Measurements from ENCODE around the gene TARP.

Gene TARP

DNA sequence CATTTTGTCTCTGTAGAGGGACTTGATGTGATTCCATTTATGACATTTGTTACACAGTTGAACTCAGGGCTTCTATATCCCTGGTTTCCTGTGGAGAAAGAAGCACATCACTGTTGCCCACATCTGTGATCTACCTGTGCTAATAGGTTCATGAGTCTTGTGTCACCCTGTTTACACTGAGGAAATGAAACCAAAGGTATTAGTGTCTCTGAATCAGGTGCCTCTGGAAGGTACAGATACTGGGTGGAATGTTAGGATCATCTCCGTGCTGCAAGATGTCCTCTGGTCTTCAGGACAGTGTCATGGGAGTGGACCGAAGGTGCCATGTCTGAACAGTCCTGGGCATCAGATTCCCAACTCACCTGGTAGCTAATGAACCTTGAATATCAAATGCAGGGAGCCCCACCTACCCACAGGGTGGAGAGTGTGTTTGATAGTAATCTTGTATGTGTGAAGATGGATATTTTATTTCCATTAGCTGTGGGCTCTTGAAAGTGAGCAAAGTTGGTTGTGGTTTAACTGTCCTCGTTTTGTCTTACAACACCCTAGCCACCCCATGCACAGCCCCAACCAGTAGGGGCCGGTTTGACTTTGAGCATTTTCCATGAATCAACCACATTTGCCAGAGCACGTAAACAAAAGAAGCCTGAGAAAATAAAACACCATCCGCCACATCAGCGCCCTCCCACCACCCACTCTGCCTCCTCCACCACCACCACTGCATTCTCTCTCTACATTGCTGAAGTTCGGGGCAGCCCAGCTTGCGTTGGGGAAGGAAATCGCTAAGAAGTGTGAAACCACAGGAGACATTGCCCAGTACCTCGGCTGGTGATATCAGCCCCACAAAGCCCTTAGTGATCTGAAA, 40.7 kb downstream of the TARP start:
- Histone ChIP-seq H3K4me3 (ENCODE audit: low read depth in 2 of 2, low read length in 1 of 2) (no peak overlapping the region), H2AFZ (ENCODE audit: low read depth) (no peak overlapping the region), H3K4me1 (ENCODE audit: control insufficient read depth in 1 of 2, insufficient read depth in 2 of 2, low read depth in 1 of 2, low read length in 1 of 2) (peaks cover 0 to 4% of the 10 kb centered on the region in 2 experiments; a peak in 1 of 4 replicates), H3K27ac (ENCODE audit: low read depth in 2 of 2, low read length in 1 of 2) (no peak overlapping the region), H3K27me3 (ENCODE audit: insufficient read depth) (no peaks in the 10 kb centered on the region), H3K9me2 (no peaks in the 10 kb centered on the region), H3K79me2 (ENCODE audit: insufficient read depth) (no peaks in the 10 kb centered on the region), H3K9ac (no peak overlapping the region), H3K9me3 (no peaks in the 10 kb centered on the region), H4K20me1 (ENCODE audit: insufficient read depth) (no peaks in the 10 kb centered on the region), H3K4me2 (no peak overlapping the region), H3K36me3 (replicated peaks in 1 of 2; ENCODE audit: control insufficient read depth in 1 of 2, insufficient read depth in 2 of 2, low read length in 1 of 2) (peaks cover 12 to 32% of the 10 kb centered on the region in 2 experiments), H3F3A (replicated peaks; ENCODE audit: insufficient read depth) (no peaks in the 10 kb centered on the region)
- ChIA-PET POLR2A (no interaction called here), CTCF (interaction anchor here (1.1 to 7.5 kb wide), 5 partner anchors 11 to 86 kb away, joined by 3 to 53 read pairs (median 5); no protein-coding TSS in a partner anchor)
- no peak for DNase-seq
- WGBS (ENCODE audit: low lambda C conversion rate) = 92% methylated on average over 11 of the region's 11 CpGs
- TF ChIP-seq POLR2AphosphoS5 (IDR thresholded peaks at IDR 0.05; ENCODE audit: low read depth, low read length) = no peak
- TF ChIP-seq RAD21 (IDR thresholded peaks at IDR 0.05; ENCODE audit: low read length) = no peak
- TF ChIP-seq, protein P1, sequence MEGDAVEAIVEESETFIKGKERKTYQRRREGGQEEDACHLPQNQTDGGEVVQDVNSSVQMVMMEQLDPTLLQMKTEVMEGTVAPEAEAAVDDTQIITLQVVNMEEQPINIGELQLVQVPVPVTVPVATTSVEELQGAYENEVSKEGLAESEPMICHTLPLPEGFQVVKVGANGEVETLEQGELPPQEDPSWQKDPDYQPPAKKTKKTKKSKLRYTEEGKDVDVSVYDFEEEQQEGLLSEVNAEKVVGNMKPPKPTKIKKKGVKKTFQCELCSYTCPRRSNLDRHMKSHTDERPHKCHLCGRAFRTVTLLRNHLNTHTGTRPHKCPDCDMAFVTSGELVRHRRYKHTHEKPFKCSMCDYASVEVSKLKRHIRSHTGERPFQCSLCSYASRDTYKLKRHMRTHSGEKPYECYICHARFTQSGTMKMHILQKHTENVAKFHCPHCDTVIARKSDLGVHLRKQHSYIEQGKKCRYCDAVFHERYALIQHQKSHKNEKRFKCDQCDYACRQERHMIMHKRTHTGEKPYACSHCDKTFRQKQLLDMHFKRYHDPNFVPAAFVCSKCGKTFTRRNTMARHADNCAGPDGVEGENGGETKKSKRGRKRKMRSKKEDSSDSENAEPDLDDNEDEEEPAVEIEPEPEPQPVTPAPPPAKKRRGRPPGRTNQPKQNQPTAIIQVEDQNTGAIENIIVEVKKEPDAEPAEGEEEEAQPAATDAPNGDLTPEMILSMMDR (IDR thresholded peaks at IDR 0.05) = no peak
- TF ChIP-seq YY1 (IDR thresholded peaks at IDR 0.05; ENCODE audit: low read depth) = no peak
- no peak for TF ChIP-seq GATA2 (CRISPR knock-in tag; IDR thresholded peaks at IDR 0.05)
- no peak for TF ChIP-seq RXRA (IDR thresholded peaks at IDR 0.05; ENCODE audit: borderline replicate concordance, low read depth)
- no peak for TF ChIP-seq SIN3A (IDR thresholded peaks at IDR 0.05; ENCODE audit: borderline replicate concordance, low read depth, low read length)
- no peak for TF ChIP-seq CHD2 (IDR thresholded peaks at IDR 0.05; ENCODE audit: low read length, partially characterized antibody)
- no peak for TF ChIP-seq RFX5 (IDR thresholded peaks at IDR 0.05; ENCODE audit: low read length)

DNA sequence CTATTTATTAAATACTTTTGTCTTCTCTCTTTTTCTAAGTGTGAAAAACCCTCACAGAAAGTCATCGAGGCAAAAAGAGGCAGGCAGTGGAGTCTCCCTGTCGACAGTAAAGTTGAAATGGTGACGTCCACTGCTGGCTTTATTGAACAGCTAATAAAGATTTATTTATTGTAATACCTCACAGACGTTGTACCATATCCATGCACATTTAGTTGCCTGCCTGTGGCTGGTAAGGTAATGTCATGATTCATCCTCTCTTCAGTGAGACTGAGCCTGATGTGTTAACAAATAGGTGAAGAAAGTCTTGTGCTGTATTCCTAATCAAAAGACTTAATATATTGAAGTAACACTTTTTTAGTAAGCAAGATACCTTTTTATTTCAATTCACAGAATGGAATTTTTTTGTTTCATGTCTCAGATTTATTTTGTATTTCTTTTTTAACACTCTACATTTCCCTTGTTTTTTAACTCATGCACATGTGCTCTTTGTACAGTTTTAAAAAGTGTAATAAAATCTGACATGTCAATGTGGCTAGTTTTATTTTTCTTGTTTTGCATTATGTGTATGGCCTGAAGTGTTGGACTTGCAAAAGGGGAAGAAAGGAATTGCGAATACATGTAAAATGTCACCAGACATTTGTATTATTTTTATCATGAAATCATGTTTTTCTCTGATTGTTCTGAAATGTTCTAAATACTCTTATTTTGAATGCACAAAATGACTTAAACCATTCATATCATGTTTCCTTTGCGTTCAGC, 43.4 kb downstream of the TARP start:
- ChIA-PET CTCF (interaction anchor here (0.6 to 4.3 kb wide), 4 partner anchors 13 to 329 kb away, joined by 3 to 63 read pairs (median 5); no protein-coding TSS in a partner anchor), POLR2A (no interaction called here)
- Histone ChIP-seq H4K20me1 (ENCODE audit: insufficient read depth) (no peaks in the 10 kb centered on the region), H3K79me2 (ENCODE audit: insufficient read depth) (no peaks in the 10 kb centered on the region), H3K9me3 (no peaks in the 10 kb centered on the region), H3K36me3 (replicated peaks in 1 of 2; ENCODE audit: control insufficient read depth in 1 of 2, insufficient read depth in 2 of 2, low read length in 1 of 2) (peaks cover 28 to 45% of the 10 kb centered on the region in 2 experiments), H3K4me2 (no peak overlapping the region), H3K27me3 (ENCODE audit: insufficient read depth) (no peaks in the 10 kb centered on the region), H3K4me1 (ENCODE audit: control insufficient read depth in 1 of 2, insufficient read depth in 2 of 2, low read depth in 1 of 2, low read length in 1 of 2) (no peaks in the 10 kb centered on the region), H3K27ac (ENCODE audit: low read depth in 2 of 2, low read length in 1 of 2) (no peak overlapping the region), H3K9ac (no peak overlapping the region), H3K9me2 (no peaks in the 10 kb centered on the region), H2AFZ (ENCODE audit: low read depth) (no peak overlapping the region), H3K4me3 (ENCODE audit: low read depth in 2 of 2, low read length in 1 of 2) (no peak overlapping the region), H3F3A (replicated peaks; ENCODE audit: insufficient read depth) (no peaks in the 10 kb centered on the region)
- no peak for DNase-seq
- no peak for TF ChIP-seq FOXM1 (IDR thresholded peaks at IDR 0.05; ENCODE audit: low read depth)
- TF ChIP-seq FOXJ3 (CRISPR knock-in tag; IDR thresholded peaks at IDR 0.05) = no peak
- no peak for TF ChIP-seq RAD21 (IDR thresholded peaks at IDR 0.05; ENCODE audit: low read length)
- TF ChIP-seq CHD2 (IDR thresholded peaks at IDR 0.05; ENCODE audit: low read length, partially characterized antibody) = no peak
- 92% methylated on average over 6 of the region's 6 CpGs for WGBS (ENCODE audit: low lambda C conversion rate)
